Measurements from ENCODE around the gene CTIF. TPM values are rescaled to one million over a fixed set of nuclear protein-coding genes. Genes with fewer than 3 reads are reported as not detected.
"Not testable (repeated sequence)": the region's sequence is repeated elsewhere in the genome, so short reads cannot be mapped to it uniquely, and the experiment has no call there.

The CTIF gene
- total RNA-seq, 2 donors from 2014 or later = 4.6 to 4.7 TPM

DNA sequence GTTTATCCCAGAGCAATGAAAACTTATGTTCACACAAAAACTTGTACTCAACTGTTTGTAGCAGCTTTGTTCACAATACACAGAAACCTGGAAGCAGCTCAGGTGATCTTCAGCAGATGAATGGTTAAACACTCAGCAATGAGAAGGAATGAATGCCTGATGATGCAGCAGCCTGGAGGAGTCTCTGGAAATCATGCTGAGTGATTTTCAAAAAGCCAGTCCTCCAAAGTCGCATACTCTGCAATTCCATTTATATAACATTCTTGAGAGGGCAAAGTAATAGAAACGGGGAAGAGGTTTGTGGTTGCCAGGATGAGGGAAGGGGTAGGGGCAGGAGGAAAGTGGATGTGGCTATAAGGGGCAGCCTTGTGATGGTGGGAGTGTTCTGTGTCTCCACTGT is 108.1 kb downstream of the CTIF start:
- Mint-ChIP-seq H3K4me1 (ENCODE audit: low read depth) (no peaks in the 10 kb centered on the region), H3K27me3 (ENCODE audit: low read depth) (no peaks in the 10 kb centered on the region), H3K9me3 (peaks cover 0 to 4% of the 10 kb centered on the region in 2 donors), H3K27ac (no peak overlapping the region), H3K4me3 (no peak overlapping the region), H3K36me3 (ENCODE audit: insufficient read depth in 2 of 2) (peaks cover 0 to 2% of the 10 kb centered on the region in 2 donors)
- DNase-seq = no peak
- no peak for ATAC-seq (replicated peaks in 1 of 2)

DNA sequence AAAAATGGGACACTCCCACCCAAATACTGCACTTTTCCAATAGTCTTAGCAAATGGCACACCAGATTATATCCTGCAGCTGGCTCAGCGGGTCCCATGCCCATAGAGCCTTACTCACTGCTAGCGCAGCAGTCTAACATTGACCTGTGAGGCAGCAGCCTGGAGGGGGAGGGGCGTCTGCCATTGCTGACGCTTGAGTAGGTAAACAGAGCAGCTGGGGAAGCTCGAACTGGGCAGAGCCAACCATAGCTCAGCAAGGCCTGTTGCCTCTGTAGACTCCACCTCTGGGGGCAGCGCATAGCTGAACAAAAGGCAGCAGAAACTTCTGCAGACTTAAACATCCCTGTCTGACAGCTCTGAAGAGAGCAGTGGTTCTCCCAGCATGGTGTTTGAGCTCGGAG is 110.4 kb downstream of the CTIF start:
- Mint-ChIP-seq H3K36me3 (ENCODE audit: insufficient read depth in 2 of 2) (no peaks in the 10 kb centered on the region), H3K4me1 (ENCODE audit: low read depth) (no peaks in the 10 kb centered on the region), H3K27ac (no peak overlapping the region), H3K9me3 (no peaks in the 10 kb centered on the region), H3K4me3 (no peak overlapping the region), H3K27me3 (ENCODE audit: low read depth) (no peaks in the 10 kb centered on the region)
- no peak for DNase-seq
- no peak for ATAC-seq (replicated peaks in 1 of 2)

DNA sequence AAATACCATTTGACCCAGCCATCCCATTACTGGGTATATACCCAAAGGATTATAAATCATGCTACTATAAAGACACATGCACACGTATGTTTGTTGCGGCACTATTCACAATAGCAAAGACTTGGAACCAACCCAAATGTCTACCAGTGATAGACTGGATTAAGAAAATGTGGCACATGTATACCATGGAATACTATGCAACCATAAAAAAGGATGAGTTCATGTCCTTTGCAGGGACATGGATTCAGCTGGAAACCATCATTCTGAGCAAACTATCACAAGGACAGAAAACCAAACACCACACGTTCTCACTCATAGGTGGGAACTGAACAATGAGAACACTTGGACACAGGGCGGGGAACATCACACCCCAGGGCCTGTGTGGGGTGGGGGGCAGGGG is 115.8 kb downstream of the CTIF start:
- not testable (repeated sequence) for H3K4me3 Mint-ChIP-seq; ATAC-seq (replicated peaks in 1 of 2); H3K27ac Mint-ChIP-seq; H3K27me3 Mint-ChIP-seq (ENCODE audit: low read depth); H3K9me3 Mint-ChIP-seq; H3K4me1 Mint-ChIP-seq (ENCODE audit: low read depth); DNase-seq; H3K36me3 Mint-ChIP-seq (ENCODE audit: insufficient read depth in 2 of 2)

GRCh38 chr18:48655508-48655907 is 116.7 kb downstream of the CTIF start:
- H3K4me1 Mint-ChIP-seq (ENCODE audit: low read depth) = no peaks in the 10 kb centered on the region
- H3K27me3 Mint-ChIP-seq (ENCODE audit: low read depth) = no peaks in the 10 kb centered on the region
- no peaks in the 10 kb centered on the region for H3K36me3 Mint-ChIP-seq (ENCODE audit: insufficient read depth in 2 of 2)
- H3K4me3 Mint-ChIP-seq = no peak overlapping the region
- no peaks in the 10 kb centered on the region for H3K9me3 Mint-ChIP-seq
- no peak for ATAC-seq (replicated peaks in 1 of 2)
- DNase-seq = no peak
- H3K27ac Mint-ChIP-seq = no peak overlapping the region

- Mint-ChIP-seq H3K4me1 (ENCODE audit: low read depth) (no peaks in the 10 kb centered on the region), H3K36me3 (ENCODE audit: insufficient read depth in 2 of 2) (no peaks in the 10 kb centered on the region), H3K27me3 (ENCODE audit: low read depth) (no peaks in the 10 kb centered on the region), H3K9me3 (no peaks in the 10 kb centered on the region), H3K4me3 (no peak overlapping the region), H3K27ac (no peak overlapping the region)
- DNase-seq = no peak
- ATAC-seq (replicated peaks in 1 of 2) = no peak
Measured at GRCh38 chr18:48656176-48656575, 117.3 kb downstream of the CTIF start.

- Mint-ChIP-seq H3K27ac (no peak overlapping the region), H3K4me3 (no peak overlapping the region), H3K9me3 (no peaks in the 10 kb centered on the region), H3K36me3 (ENCODE audit: insufficient read depth in 2 of 2) (no peaks in the 10 kb centered on the region), H3K4me1 (ENCODE audit: low read depth) (no peaks in the 10 kb centered on the region), H3K27me3 (ENCODE audit: low read depth) (no peaks in the 10 kb centered on the region)
- ATAC-seq (replicated peaks in 1 of 2) (no peak), DNase-seq (no peak)
Measured at GRCh38 chr18:48656582-48656981, 117.8 kb downstream of the CTIF start.

- no peaks in the 10 kb centered on the region for H3K27me3 Mint-ChIP-seq (ENCODE audit: low read depth)
- no peaks in the 10 kb centered on the region for H3K36me3 Mint-ChIP-seq (ENCODE audit: insufficient read depth in 2 of 2)
- no peak overlapping the region for H3K27ac Mint-ChIP-seq
- no peaks in the 10 kb centered on the region for H3K9me3 Mint-ChIP-seq
- no peaks in the 10 kb centered on the region for H3K4me1 Mint-ChIP-seq (ENCODE audit: low read depth)
- H3K4me3 Mint-ChIP-seq = no peak overlapping the region
- no peak for DNase-seq
- ATAC-seq (replicated peaks in 1 of 2) = no peak
Measured at GRCh38 chr18:48657447-48658120, 118.8 kb downstream of the CTIF start.

DNA sequence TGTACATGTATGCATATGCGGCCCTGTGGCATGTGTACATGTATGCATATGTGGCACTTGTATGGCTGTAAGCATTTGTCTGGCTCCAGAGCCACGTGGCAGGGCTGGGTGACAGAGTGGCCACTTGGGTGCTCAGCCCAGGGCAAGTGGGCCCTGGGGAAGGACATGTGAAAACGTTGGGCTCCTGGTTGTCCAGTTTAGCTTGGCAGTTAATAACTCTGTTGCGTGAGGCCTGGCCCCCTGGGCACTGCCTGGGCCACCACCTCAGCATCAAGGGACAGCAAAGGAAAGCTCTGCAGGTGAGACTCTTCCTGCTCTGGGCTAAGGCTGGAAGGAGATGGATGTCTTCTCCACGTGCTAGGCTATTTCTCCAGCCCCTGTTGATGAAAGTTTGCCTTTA is 119.9 kb downstream of the CTIF start:
- no peak for DNase-seq
- ATAC-seq (replicated peaks in 1 of 2) = no peak
- Mint-ChIP-seq H3K27me3 (ENCODE audit: low read depth) (no peaks in the 10 kb centered on the region), H3K4me3 (no peak overlapping the region), H3K4me1 (ENCODE audit: low read depth) (no peaks in the 10 kb centered on the region), H3K36me3 (ENCODE audit: insufficient read depth in 2 of 2) (no peaks in the 10 kb centered on the region), H3K27ac (no peak overlapping the region), H3K9me3 (no peaks in the 10 kb centered on the region)

GRCh38 chr18:48659188-48660009 is 120.6 kb downstream of the CTIF start:
- H3K4me3 Mint-ChIP-seq = no peak overlapping the region
- H3K4me1 Mint-ChIP-seq (ENCODE audit: low read depth) = no peaks in the 10 kb centered on the region
- DNase-seq (no peak), ATAC-seq (replicated peaks in 1 of 2) (no peak)
- no peaks in the 10 kb centered on the region for H3K36me3 Mint-ChIP-seq (ENCODE audit: insufficient read depth in 2 of 2)
- H3K27me3 Mint-ChIP-seq (ENCODE audit: low read depth) = no peaks in the 10 kb centered on the region
- H3K9me3 Mint-ChIP-seq = no peaks in the 10 kb centered on the region
- H3K27ac Mint-ChIP-seq = no peak overlapping the region

DNA sequence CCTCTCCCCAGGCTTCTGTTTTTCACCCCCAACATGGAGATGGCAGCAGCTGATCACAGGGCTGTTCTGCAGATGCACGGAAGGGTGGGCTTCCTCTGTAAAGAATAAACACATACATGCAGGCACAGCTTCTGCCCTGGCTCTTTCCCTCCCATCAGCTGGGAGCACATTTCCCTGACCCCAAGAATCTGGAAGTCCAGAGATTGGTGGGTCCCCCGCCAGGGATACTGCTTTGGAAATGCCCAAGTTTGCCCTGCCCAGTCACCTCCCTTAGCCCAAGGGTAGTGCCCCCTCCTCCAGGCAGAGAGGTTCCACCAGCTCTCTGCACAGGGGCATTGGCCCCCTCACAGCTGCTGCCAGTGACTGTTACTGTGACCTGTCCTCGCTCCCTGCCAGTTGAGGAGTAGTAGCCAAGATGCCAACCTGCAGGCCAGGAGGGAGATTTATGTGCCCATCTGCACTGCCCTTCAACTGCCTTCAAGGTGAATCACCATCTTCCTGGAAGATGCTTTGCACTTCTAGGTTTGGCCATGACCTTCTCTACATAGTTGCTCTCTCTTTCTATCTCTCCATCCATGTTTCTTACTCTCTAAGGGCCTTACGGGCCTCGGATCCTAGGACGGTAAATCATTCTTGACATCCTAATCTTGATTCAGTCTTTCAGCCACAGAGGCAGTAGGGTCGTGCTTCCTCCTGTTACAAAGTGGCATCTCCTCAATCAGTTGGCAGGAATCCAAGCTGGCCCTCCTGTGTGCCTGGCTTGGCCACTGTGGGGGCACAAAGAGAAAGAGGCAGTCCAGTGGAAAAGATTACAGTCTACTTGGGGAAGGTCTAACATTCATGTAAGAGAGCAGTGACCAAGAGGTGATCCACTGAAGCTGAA is 121.8 kb downstream of the CTIF start:
- Mint-ChIP-seq H3K36me3 (ENCODE audit: insufficient read depth in 2 of 2) (no peaks in the 10 kb centered on the region), H3K27me3 (ENCODE audit: low read depth) (no peaks in the 10 kb centered on the region), H3K4me1 (ENCODE audit: low read depth) (no peaks in the 10 kb centered on the region), H3K27ac (no peak overlapping the region), H3K4me3 (no peak overlapping the region), H3K9me3 (no peaks in the 10 kb centered on the region)
- ATAC-seq (replicated peaks in 1 of 2) = no peak
- DNase-seq = no peak

- Mint-ChIP-seq H3K4me3 (no peak overlapping the region), H3K4me1 (ENCODE audit: low read depth) (no peaks in the 10 kb centered on the region), H3K36me3 (ENCODE audit: insufficient read depth in 2 of 2) (peaks cover 3 to 5% of the 10 kb centered on the region in 2 donors), H3K9me3 (no peaks in the 10 kb centered on the region), H3K27ac (no peak overlapping the region), H3K27me3 (ENCODE audit: low read depth) (no peaks in the 10 kb centered on the region)
- DNase-seq (no peak), ATAC-seq (replicated peaks in 1 of 2) (no peak)
Measured at GRCh38 chr18:48661421-48661820, 122.6 kb downstream of the CTIF start.

DNA sequence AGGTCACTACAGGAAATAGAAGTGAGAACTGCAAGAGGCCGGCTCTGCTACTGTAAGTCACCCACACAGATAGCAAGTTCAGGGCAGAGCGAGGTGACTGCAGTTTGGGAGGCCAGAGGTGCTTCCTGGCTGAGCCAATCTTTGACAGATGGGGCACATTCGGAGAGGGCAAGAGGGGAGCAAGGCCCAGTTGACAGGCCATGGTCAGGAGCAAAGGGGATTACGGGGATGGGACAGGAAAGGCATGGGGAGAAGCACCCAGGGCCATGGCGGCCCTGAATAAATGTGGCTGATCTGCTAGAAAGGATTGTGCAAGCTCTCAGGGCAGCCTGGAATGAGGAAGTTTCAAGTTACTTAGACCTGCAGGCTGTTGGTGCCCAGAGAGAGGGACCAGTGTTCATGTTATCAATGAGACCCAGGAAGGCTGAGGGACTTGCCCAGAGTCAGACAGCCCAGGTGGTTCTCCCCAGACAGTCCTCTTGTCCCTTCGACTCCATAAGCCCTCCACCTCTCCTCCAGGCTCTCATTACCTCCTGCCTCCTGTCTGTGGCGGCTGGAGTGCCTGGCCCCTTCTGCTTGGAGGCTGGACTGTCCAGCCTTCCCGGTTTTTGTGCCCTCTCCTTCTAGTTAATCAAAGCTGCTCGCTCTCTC is 123.3 kb downstream of the CTIF start:
- ATAC-seq (replicated peaks in 1 of 2) (no peak), DNase-seq (no peak)
- Mint-ChIP-seq H3K9me3 (no peaks in the 10 kb centered on the region), H3K4me1 (ENCODE audit: low read depth) (no peaks in the 10 kb centered on the region), H3K27ac (no peak overlapping the region), H3K36me3 (ENCODE audit: insufficient read depth in 2 of 2) (peaks cover 3 to 5% of the 10 kb centered on the region in 2 donors), H3K27me3 (ENCODE audit: low read depth) (no peaks in the 10 kb centered on the region), H3K4me3 (no peak overlapping the region)
